K562 (cell line): ENCODE measurements around the gene KLK15.

Source experiments
- CHD2 ChIP-seq: IDR thresholded peaks from 2 replicates; pipeline ENCODE4 v1.6.1; 2011; ENCODE audit warnings: low read depth, low read length
- CREB1 ChIP-seq, 2 experiments: sonication (generic) in 1 of 2; formaldehyde crosslinking in 1 of 2; IDR thresholded peaks; 2 replicates each; pipeline versions ENCODE4 v1.6.1 to v1.8.0; 2012 to 2022; ENCODE audit warnings: inconsistent platforms in 1 of 2, mild to moderate bottlenecking in 1 of 2, missing genetic modification reagents in 1 of 2, moderate library complexity in 1 of 2
- EP300 ChIP-seq: IDR thresholded peaks from 2 replicates; pipeline ENCODE4 v1.6.1; 2012; ENCODE audit warnings: low read length, improper control_type of control experiment
- EZH2 ChIP-seq: IDR thresholded peaks from 2 replicates; pipeline ENCODE4 v1.6.1; 2012; ENCODE audit warnings: low read depth, mild to moderate bottlenecking, inconsistent platforms, low read length, borderline replicate concordance
- HNRNPK ChIP-seq: fragments of 200-400 bp; formaldehyde crosslinking; IDR thresholded peaks from one replicate; pipeline ENCODE4 v1.6.1; 2018; ENCODE audit warnings: mild to moderate bottlenecking, low read depth, low read length; ENCODE audit not compliant: poor library complexity, severe bottlenecking
- KLF13 ChIP-seq: fragments of 450-650 bp; IDR thresholded peaks from 2 replicates; pipeline ENCODE4 v1.6.1; 2016; ENCODE audit warnings: missing genetic modification characterization, low read depth, mild to moderate bottlenecking, missing compliant biosample characterization, moderate library complexity, borderline replicate concordance
- PHF8 ChIP-seq: fragments of 200-600 bp; sonication (generic); IDR thresholded peaks from 2 replicates; pipeline ENCODE4 v1.6.1; 2012; ENCODE audit warnings: mixed run types, mild to moderate bottlenecking, inconsistent platforms, low read length, moderate library complexity, borderline replicate concordance
- RFX5 ChIP-seq: IDR thresholded peaks from 2 replicates; pipeline ENCODE4 v1.6.1; 2011; ENCODE audit warnings: low read depth, mild to moderate bottlenecking, improper control_type of control experiment, low read length
- TAF1 ChIP-seq: IDR thresholded peaks from 2 replicates; pipeline ENCODE4 v1.6.1; 2011; ENCODE audit warnings: mild to moderate bottlenecking, low read length, moderate library complexity; ENCODE audit not compliant: insufficient read depth, control insufficient read depth, severe bottlenecking; ENCODE audit errors: extremely low read depth
- TCF7L2 ChIP-seq: fragments of 150-350 bp; IDR thresholded peaks from 2 replicates; pipeline ENCODE4 v1.6.1; 2016; ENCODE audit warnings: low read depth, mild to moderate bottlenecking, low read length, moderate library complexity
- ZNF253 ChIP-seq: fragments of 250-450 bp; sonication (Bioruptor Pico); conservative IDR thresholded peaks from 2 replicates; pipeline ENCODE4 v1.6.1; 2021; ENCODE audit warnings: mild to moderate bottlenecking
- ZNF589 ChIP-seq: fragments of 200-800 bp; sonication (Bioruptor generic); IDR thresholded peaks from 2 replicates; pipeline ENCODE4 v1.6.1; 2016; ENCODE audit warnings: low read depth, missing genetic modification characterization, missing compliant biosample characterization
- TF ChIP-seq, protein P1 (sequence below), 3 experiments: IDR thresholded peaks in 2 of 3; conservative IDR thresholded peaks in 1 of 3; 2 replicates each; pipeline ENCODE4 v1.5.1; 2011 to 2012; ENCODE audit warnings: low read length in 3 of 3, mild to moderate bottlenecking in 3 of 3, control low read depth in 2 of 3, improper control_type of control experiment in 1 of 3, inconsistent platforms in 1 of 3, low read depth in 1 of 3, mixed read lengths in 1 of 3, moderate library complexity in 1 of 3; ENCODE audit not compliant: insufficient read depth in 2 of 3
- TF ChIP-seq, protein P2 (sequence below): IDR thresholded peaks from 2 replicates; pipeline ENCODE4 v1.6.1; 2012; ENCODE audit warnings: low read depth, low read length, improper control_type of control experiment, borderline replicate concordance

DNA sequence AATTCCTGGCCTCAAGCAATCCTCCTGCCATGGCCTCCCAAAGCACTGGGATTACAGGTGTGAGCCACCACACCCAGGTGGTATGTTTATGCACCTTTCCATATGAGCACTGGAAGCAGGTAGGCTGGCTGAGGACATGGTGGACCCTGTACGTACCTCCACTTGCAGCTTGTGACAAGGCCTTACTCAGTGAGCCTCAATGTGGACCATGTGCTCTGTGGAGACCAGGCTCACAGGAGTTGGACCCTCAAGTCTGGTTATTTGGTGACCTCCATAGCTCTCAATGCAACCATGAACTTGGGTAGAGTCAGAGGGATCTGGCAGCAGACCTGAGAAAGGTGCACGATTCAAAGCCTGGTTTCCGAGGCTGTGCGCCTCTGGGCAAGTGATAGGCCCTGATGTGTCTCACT lies 37.7 kb downstream of the KLK15 start:
- no peak for TF ChIP-seq PHF8
- TF ChIP-seq, protein P1, sequence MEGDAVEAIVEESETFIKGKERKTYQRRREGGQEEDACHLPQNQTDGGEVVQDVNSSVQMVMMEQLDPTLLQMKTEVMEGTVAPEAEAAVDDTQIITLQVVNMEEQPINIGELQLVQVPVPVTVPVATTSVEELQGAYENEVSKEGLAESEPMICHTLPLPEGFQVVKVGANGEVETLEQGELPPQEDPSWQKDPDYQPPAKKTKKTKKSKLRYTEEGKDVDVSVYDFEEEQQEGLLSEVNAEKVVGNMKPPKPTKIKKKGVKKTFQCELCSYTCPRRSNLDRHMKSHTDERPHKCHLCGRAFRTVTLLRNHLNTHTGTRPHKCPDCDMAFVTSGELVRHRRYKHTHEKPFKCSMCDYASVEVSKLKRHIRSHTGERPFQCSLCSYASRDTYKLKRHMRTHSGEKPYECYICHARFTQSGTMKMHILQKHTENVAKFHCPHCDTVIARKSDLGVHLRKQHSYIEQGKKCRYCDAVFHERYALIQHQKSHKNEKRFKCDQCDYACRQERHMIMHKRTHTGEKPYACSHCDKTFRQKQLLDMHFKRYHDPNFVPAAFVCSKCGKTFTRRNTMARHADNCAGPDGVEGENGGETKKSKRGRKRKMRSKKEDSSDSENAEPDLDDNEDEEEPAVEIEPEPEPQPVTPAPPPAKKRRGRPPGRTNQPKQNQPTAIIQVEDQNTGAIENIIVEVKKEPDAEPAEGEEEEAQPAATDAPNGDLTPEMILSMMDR (IDR thresholded peaks at IDR 0.05 in 2 of 3, conservative IDR thresholded peaks at IDR 0.05 in 1 of 3; ENCODE audit: insufficient read depth in 2 of 3, low read depth in 1 of 3, low read length in 3 of 3) = no peak
- no peak for TF ChIP-seq EZH2
- 0 out of 2 replicates have a peak, but pooled peaks have one; percentile 13 for TF ChIP-seq CREB1 (IDR thresholded peaks at IDR 0.05)
- no peak for TF ChIP-seq CREB1 (CRISPR knock-in tag; IDR thresholded peaks at IDR 0.05)
- TF ChIP-seq, protein P2, sequence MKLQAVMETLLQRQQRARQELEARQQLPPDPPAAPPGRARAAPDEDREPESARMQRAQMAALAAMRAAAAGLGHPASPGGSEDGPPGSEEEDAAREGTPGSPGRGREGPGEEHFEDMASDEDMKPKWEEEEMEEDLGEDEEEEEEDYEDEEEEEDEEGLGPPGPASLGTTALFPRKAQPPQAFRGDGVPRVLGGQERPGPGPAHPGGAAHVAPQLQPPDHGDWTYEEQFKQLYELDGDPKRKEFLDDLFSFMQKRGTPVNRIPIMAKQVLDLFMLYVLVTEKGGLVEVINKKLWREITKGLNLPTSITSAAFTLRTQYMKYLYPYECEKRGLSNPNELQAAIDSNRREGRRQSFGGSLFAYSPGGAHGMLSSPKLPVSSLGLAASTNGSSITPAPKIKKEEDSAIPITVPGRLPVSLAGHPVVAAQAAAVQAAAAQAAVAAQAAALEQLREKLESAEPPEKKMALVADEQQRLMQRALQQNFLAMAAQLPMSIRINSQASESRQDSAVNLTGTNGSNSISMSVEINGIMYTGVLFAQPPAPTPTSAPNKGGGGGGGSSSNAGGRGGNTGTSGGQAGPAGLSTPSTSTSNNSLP = no peak
- peak; percentile 37; the same call in 1 of the 2 replicates for TF ChIP-seq CHD2
- no peak for TF ChIP-seq ZNF253 (CRISPR knock-in tag)
- no peak for TF ChIP-seq HNRNPK
- no peak for TF ChIP-seq RFX5
- TF ChIP-seq KLF13 (tag) = no peak
- TF ChIP-seq ZNF589 = no peak
- no peak for TF ChIP-seq EP300
- TF ChIP-seq TAF1 = no peak
- TF ChIP-seq TCF7L2 = no peak
